NB4 (cell line): ENCODE data around the gene FSTL5.
"Not testable (repeated sequence)": the region's sequence is repeated elsewhere in the genome, so short reads cannot be mapped to it uniquely, and the experiment has no call there.

Experiments
- DNase-seq: peaks from one replicate; pipeline ENCODE4 v3.0.0; 2010; ENCODE audit warnings: low read depth
- H3K4me3 ChIP-seq: one replicate; pipeline ENCODE4 v1.5.1; 2011; ENCODE audit warnings: mild to moderate bottlenecking, low read depth, low read length, moderate library complexity
- CTCF ChIP-seq: IDR thresholded peaks from one replicate; pipeline ENCODE4 v1.5.1; 2012; ENCODE audit warnings: low read depth, low read length
- MAX ChIP-seq: IDR thresholded peaks from 2 replicates; pipeline ENCODE4 v1.6.1; 2011; ENCODE audit warnings: low read depth, low read length
- MYC ChIP-seq: IDR thresholded peaks from 2 replicates; pipeline ENCODE4 v1.6.1; 2011; ENCODE audit warnings: low read depth, low read length
- POLR2A ChIP-seq: IDR thresholded peaks from 2 replicates; pipeline ENCODE4 v1.6.1; 2011; ENCODE audit warnings: mild to moderate bottlenecking; ENCODE audit not compliant: insufficient read length; ENCODE audit errors: extremely low read depth

FSTL5 gene

GRCh38 chr4:161762796-161763195, 401.0 kb downstream of the FSTL5 start:
- H3K4me3 ChIP-seq: no peak overlapping the region
- TF ChIP-seq MAX: no peak
- no peak for TF ChIP-seq MYC
- no peak for TF ChIP-seq CTCF
- no peak for TF ChIP-seq POLR2A
- no peak for DNase-seq

- TF ChIP-seq MYC (no peak), MAX (no peak), CTCF (no peak), POLR2A (no peak)
- H3K4me3 ChIP-seq: no peak overlapping the region
- DNase-seq: no peak
Measured at GRCh38 chr4:161760008-161760407, 403.8 kb downstream of the FSTL5 start.

GRCh38 chr4:161758412-161758811, 405.4 kb downstream of the FSTL5 start:
- DNase-seq, H3K4me3 ChIP-seq: not testable (repeated sequence)

GRCh38 chr4:161728929-161729328, 434.9 kb downstream of the FSTL5 start:
- no peak for TF ChIP-seq MAX
- no peak for TF ChIP-seq POLR2A
- no peak for TF ChIP-seq CTCF
- no peak for TF ChIP-seq MYC
- H3K4me3 ChIP-seq: no peak overlapping the region
- DNase-seq: no peak

- H3K4me3 ChIP-seq: no peak overlapping the region
- no peak for DNase-seq
- TF ChIP-seq MAX (no peak), POLR2A (no peak), MYC (no peak), CTCF (no peak)
Measured at GRCh38 chr4:161721947-161722346, 441.9 kb downstream of the FSTL5 start.

GRCh38 chr4:161717084-161717483, 446.7 kb downstream of the FSTL5 start:
- no peak for TF ChIP-seq MYC
- TF ChIP-seq POLR2A: no peak
- TF ChIP-seq CTCF: no peak
- TF ChIP-seq MAX: no peak
- H3K4me3 ChIP-seq: no peak overlapping the region
- DNase-seq: no peak
